GM12872 (cell line): Measurements from ENCODE around the gene EYS.

ENCODE experiments used
- TF ChIP-seq, protein P1 (sequence below): IDR thresholded peaks from 3 replicates; pipeline ENCODE4 v1.5.1; 2011; ENCODE audit warnings: low read depth, mild to moderate bottlenecking, low read length, moderate library complexity; ENCODE audit not compliant: insufficient read depth

The EYS gene

DNA sequence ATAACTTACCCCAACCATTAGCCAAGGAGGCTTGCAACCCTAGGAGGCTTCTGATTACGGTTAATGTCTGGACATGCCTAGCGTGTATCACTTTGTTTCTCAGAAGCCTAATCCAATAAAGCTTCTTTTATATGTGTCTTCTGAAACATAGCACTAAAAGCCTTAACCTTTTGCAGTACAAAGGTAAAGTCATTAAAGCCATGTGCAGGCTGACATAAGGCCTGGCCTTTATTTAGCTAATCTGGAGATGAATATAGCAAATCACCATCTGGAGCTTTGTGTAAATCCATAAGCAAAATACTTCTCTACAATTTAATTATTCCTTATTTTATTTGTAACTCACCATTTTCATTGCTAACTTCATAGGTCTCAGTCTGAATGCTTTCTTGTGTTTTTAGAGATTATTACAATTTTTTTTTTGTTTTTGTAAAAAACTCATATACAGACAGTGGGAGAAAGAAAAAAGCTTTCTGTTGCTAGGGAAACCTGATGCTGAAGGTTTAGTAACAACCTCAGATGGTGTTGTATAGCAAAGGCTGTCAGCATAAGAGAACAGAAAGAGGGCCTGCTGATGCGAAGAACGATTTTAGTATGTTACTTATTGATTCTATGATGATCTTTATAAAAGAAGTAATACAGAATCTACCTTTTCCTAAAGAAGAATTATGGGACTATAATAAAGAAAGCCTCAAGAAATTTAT, at the start of gene EYS:
TSS of gene EYS (minus strand) at position 101 of the 701 bp plus-strand sequence. CDS start 211,816 bp downstream, outside the sequence.
- TF ChIP-seq, protein P1, sequence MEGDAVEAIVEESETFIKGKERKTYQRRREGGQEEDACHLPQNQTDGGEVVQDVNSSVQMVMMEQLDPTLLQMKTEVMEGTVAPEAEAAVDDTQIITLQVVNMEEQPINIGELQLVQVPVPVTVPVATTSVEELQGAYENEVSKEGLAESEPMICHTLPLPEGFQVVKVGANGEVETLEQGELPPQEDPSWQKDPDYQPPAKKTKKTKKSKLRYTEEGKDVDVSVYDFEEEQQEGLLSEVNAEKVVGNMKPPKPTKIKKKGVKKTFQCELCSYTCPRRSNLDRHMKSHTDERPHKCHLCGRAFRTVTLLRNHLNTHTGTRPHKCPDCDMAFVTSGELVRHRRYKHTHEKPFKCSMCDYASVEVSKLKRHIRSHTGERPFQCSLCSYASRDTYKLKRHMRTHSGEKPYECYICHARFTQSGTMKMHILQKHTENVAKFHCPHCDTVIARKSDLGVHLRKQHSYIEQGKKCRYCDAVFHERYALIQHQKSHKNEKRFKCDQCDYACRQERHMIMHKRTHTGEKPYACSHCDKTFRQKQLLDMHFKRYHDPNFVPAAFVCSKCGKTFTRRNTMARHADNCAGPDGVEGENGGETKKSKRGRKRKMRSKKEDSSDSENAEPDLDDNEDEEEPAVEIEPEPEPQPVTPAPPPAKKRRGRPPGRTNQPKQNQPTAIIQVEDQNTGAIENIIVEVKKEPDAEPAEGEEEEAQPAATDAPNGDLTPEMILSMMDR: no peak

- TF ChIP-seq, protein P1: no peak
Measured at GRCh38 chr6:65746302-65746701, 39.3 kb upstream of the EYS start.

- TF ChIP-seq, protein P1: no peak
Measured at GRCh38 chr6:65745614-65746013, 38.6 kb upstream of the EYS start.

GRCh38 chr6:65728879-65729479, 22.0 kb upstream of the EYS start:
- TF ChIP-seq, protein P1: no peak

DNA sequence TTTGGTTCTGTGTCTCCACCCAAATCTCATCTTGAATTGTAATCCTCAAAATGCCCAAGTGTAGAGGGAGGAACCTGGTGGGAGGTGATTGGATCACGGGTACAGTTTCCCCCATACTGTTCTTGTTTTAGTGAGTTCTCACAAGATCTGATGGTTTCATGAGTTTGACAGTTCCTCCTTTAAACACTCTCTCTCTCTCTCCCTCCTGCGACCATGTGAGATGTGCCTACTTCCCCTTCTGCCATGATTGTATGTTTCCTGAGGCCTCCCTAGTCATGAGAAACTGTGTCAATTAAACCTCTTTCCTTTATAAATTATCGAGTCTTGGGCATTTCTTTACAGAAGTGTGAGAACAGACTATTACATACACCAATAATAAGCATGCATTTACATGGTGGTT, 12.1 kb upstream of the EYS start:
- TF ChIP-seq, protein P1: no peak

DNA sequence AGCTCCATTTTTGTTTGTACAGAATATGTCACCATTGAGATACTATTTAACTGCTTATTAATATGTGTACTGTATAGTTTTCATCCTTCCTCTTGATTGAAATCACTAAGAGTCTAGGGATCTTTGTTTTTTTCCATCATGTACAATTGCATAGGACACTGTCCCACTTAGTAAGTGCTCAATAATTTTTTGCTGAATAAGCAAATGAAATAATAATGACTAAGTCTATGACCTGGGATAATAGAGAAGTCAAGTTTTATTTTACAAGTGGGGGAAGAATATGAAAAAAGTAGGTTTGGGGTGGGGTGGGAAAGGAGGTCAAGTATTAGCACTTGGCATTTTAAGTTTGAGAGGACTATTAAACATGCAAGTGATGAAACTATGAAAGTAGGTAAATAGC, 4.5 kb upstream of the EYS start:
- TF ChIP-seq, protein P1: no peak

GRCh38 chr6:65709099-65709830, 2.2 kb upstream of the EYS start:
- TF ChIP-seq, protein P1: no peak
